Measurements from ENCODE around the gene NHEJ1.

The NHEJ1 gene

DNA sequence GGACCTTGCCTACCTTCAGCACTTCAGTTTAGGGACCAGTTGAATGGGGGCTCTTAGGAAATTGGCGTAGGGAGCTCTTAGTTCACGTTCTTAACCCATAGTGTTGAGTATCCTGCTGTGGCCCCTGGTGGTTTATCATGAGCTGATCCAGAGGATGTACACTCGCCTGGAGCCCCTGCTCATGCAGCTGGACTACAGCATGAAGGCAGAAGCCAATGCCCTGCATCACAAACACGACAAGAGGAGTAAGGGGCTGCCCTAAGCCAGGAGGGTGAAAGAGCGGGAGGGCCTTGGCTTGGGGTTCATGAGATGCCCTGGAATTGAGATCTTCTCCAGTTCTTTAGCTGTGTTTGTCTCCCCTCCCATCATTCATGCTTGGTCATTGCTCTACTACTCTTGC lies 20.3 kb upstream of the NHEJ1 start:
- no peak for DNase-seq (ENCODE audit: low read depth)
- H3K4me3 ChIP-seq (ENCODE audit: low read depth, low read length): no peak overlapping the region
- TF ChIP-seq, protein P1, sequence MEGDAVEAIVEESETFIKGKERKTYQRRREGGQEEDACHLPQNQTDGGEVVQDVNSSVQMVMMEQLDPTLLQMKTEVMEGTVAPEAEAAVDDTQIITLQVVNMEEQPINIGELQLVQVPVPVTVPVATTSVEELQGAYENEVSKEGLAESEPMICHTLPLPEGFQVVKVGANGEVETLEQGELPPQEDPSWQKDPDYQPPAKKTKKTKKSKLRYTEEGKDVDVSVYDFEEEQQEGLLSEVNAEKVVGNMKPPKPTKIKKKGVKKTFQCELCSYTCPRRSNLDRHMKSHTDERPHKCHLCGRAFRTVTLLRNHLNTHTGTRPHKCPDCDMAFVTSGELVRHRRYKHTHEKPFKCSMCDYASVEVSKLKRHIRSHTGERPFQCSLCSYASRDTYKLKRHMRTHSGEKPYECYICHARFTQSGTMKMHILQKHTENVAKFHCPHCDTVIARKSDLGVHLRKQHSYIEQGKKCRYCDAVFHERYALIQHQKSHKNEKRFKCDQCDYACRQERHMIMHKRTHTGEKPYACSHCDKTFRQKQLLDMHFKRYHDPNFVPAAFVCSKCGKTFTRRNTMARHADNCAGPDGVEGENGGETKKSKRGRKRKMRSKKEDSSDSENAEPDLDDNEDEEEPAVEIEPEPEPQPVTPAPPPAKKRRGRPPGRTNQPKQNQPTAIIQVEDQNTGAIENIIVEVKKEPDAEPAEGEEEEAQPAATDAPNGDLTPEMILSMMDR (conservative IDR thresholded peaks at IDR 0.05; ENCODE audit: low read depth, low read length): no peak

DNA sequence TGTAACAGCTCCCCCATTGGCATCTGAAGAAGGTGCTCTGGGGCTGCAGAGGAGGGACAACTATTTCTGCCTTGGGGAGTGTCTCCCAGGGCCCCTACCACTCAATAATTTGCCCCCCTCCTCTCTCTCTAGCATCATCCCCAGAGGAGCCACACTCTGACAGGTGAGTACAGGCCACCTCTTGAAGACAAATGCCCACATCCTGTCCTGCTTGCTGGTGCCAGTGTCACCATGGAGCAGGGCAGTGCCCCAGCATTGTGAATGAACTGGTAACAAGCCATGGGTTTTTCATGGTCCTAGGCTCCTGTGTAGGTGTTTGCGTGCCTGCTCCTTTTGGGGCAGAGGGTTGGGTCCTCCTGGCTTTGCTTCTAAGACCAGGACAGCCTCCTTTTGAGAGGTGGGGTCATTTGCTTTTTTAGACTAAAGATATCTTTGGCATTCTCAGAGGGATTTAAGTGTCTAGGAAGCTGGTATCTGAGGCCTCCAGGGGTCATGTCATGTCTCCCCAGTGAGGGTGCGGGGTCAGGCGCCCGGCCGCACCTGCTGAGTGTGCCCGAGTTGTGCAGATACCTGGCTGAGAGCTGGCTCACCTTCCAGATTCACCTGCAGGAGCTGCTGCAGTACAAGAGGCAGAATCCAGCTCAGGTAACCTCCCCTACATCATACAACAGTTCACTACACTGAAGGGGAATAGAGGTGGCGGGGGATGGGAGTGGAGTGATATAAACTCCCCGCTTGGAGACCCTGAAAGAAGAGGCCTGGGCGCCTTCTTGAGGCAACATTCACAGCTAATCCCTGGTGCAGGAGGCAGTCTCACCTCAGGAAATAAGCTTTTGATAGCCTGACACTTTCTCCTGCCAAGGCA lies 19.2 kb upstream of the NHEJ1 start:
- no peak for DNase-seq (ENCODE audit: low read depth)
- H3K4me3 ChIP-seq (ENCODE audit: low read depth, low read length): no peak overlapping the region

DNA sequence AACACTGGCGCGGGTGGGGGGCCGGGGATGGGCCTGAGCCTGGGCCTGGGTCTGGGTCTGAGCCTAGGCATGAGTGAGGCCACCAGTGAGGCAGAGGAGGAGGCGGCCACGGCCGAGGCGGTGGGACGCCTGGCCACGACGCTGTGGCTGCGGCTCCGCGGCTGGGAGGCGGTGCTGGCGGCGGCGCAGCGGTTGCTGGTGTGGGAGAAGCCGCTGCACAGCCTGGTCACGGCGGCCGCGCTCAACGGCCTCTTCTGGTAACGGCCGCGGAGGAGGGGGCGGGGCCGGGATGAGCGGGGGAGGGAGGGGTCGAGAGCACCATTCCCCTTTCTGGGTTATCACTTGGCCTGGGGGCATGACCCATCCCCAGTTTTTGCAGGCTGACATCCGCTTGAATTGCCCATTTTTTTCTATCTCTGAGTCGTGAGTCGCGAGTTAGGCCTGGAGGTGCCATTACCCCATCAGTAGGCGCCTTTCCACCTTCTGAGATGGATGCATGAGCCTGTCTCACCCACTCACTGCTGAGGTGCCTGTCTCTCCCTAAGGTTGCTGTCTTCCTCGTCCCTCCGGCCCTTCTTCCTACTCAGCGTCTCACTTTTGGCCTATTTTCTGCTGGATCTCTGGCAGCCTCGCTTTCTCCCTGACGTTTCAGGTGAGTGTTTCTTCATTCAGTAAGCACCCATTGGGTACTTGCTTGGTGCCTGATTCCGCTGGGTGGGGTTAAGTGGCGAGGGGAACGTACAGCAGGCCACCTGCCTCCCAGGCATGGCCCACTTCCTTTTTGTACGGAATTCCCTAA lies 18.0 kb upstream of the NHEJ1 start:
- DNase-seq (ENCODE audit: low read depth): peak; percentile 30
- peak overlapping the region; percentile 67 for H3K4me3 ChIP-seq (ENCODE audit: low read depth, low read length)
- TF ChIP-seq, protein P1 (conservative IDR thresholded peaks at IDR 0.05; ENCODE audit: low read depth, low read length): no peak

More for the DNA sequence above, 19.2 kb upstream of the NHEJ1 start:
- TF ChIP-seq, protein P1 (conservative IDR thresholded peaks at IDR 0.05; ENCODE audit: low read depth, low read length): no peak

DNA sequence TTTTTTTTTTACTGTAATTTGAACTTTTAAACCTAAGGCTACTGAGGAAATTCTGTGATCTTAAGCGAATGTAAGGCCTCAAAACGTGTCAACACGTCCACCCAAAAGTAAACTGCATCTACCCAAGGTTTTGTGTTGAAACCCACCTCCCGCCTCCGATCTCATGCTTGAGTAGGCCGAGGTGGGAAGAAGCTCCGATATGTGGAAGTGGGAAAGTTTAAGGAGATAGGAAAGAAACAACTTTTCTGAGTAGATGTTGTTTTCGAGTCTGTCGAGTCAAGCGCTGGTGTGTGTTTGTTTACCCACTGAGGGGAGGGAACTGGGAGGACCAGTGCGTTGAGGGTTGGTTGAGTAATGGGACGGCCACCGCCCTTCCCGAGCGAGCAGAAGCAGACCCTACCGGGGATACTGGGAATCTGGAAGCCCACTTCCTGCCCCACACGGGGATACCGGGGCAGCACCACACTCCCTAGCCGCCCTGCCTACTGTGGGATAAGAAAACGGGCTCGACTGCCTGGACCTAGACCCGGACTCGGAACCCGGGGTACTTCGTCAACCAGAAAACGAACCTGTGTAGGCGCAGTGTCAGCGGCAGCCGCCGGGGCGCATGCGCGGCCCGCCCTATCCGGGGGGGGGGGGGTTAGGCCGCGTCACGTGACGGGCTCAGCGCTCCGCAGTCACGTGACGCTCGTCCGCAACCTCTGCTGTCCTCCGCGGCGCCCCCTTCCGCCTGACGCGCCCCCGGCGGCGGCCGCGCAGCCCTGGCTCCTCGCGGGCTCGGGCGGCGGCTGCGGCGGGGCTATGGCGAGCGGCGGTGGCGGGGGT lies 17.1 kb upstream of the NHEJ1 start, which contains the start of gene RETREG2:
Gene RETREG2, plus strand, starts transcription at position 724 of the 825 bp plus-strand sequence. Its CDS starts 78 bp downstream, at position 802.
- TF ChIP-seq, protein P1 (conservative IDR thresholded peaks at IDR 0.05; ENCODE audit: low read depth, low read length): peak; percentile 17
- DNase-seq (ENCODE audit: low read depth): peak; percentile 95
- H3K4me3 ChIP-seq (ENCODE audit: low read depth, low read length): peak within 1 kb of the TSS; percentile 67

DNA sequence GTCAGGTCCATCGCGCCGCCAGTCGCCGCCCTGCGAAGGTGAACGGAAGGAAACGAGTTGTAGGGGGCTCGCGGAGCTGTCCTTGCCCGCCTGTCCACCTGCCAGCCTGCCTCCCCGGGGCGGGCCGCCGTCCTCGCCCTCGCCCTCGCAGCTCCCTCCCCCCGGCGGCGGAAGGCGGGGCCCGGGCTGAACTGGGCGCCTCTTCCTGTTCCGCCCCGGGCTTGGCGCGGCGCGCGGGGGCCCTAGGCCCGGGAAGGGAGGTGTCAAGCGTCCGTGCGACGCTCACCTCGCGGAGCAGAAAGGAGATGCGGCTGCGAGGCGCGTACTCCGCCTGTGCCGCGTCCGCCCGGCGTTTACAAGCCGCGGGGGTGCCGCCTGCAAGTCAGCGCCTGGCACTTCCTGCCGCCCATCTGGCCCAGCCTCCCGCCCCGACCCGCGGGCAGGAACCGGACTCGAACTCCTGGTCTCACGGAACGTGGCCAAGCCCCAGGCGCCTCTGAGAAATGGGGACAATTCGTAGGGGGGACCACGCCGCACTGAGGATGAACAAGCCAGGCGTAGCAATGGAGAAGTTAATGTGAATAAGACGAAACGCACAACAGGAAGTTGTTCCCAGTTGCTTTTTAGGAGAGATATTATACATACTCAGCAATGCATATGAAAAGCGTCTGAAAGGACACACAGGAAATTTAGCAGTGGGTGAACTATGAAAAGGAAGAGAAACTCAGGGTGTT lies 16.4 kb upstream of the NHEJ1 start, which contains the start of gene CNPPD1:
Gene CNPPD1, minus strand, starts transcription at position 108 of the 734 bp plus-strand sequence. Its CDS starts 97 bp downstream, at position 11.
- TF ChIP-seq, protein P1 (conservative IDR thresholded peaks at IDR 0.05; ENCODE audit: low read depth, low read length): no peak
- H3K4me3 ChIP-seq (ENCODE audit: low read depth, low read length): peak within 1 kb of the TSS; percentile 67
- peak; percentile 76 for DNase-seq (ENCODE audit: low read depth)
